WTC11 (cell line): ENCODE data around the gene OCA2. TPM values are rescaled to one million over a fixed set of nuclear protein-coding genes. Genes with fewer than 3 reads are reported as not detected.

ENCODE experiments used
- ATAC-seq: fragments of 200-7000 bp; cut with Tn5 transposase; 2 replicates; pipeline ENCODE4 v1.10.0; 2021; ENCODE audit warnings: mild to moderate bottlenecking, moderate library complexity
- CTCF ChIA-PET: fragments of 300-600 bp; sonication (Branson Sonifier 250); formaldehyde crosslinking; loops from one replicate; lab custom pipeline; 2021; ENCODE audit warnings: antibody characterized with exemption; lab: Charles Lee
- POLR2A ChIA-PET: fragments of 350-600 bp; sonication (Branson Sonifier 250); formaldehyde crosslinking; loops from one replicate; lab custom pipeline; 2021; ENCODE audit warnings: antibody characterized with exemption; lab: Charles Lee
- DNase-seq: peaks from one replicate; pipeline ENCODE4 v3.0.0; 2021; ENCODE audit warnings: low spot score
- H3K27ac Mint-ChIP-seq: 2 replicates; pipeline ENCODE4 v1.8.0; 2021; ENCODE audit warnings: mixed read lengths
- H3K27me3 Mint-ChIP-seq: 2 replicates; pipeline ENCODE4 v1.8.0; 2021; ENCODE audit warnings: low read depth, mild to moderate bottlenecking, moderate library complexity, mixed read lengths
- H3K36me3 Mint-ChIP-seq: 2 replicates; pipeline ENCODE4 v1.8.0; 2021; ENCODE audit warnings: mixed read lengths
- H3K4me1 Mint-ChIP-seq: 2 replicates; pipeline ENCODE4 v1.8.0; 2022; ENCODE audit warnings: mixed read lengths
- H3K4me3 Mint-ChIP-seq: 2 replicates; pipeline ENCODE4 v1.8.0; 2021; ENCODE audit warnings: mild to moderate bottlenecking, moderate library complexity, mixed read lengths
- H3K9me3 Mint-ChIP-seq: 2 replicates; pipeline ENCODE4 v1.8.0; 2021; ENCODE audit warnings: mixed read lengths
- AFF4 ChIP-seq: sonication (generic); formaldehyde crosslinking; IDR thresholded peaks from 2 replicates; pipeline ENCODE4 v1.8.1; 2023; ENCODE audit warnings: mild to moderate bottlenecking, missing genetic modification reagents, borderline replicate concordance
- CDX4 ChIP-seq: fragments of 250-450 bp; sonication (Bioruptor Pico); IDR thresholded peaks from 2 replicates; pipeline ENCODE4 v1.9.0; 2021; ENCODE audit warnings: moderate library complexity, mild to moderate bottlenecking, inconsistent platforms, borderline replicate concordance
- FOXJ3 ChIP-seq: sonication (generic); formaldehyde crosslinking; IDR thresholded peaks from 2 replicates; pipeline ENCODE4 v1.9.0; 2021; ENCODE audit warnings: missing genetic modification reagents, mild to moderate bottlenecking, borderline replicate concordance
- MLX ChIP-seq: sonication (generic); formaldehyde crosslinking; IDR thresholded peaks from 2 replicates; pipeline ENCODE4 v1.8.1; 2023; ENCODE audit warnings: mild to moderate bottlenecking, missing genetic modification reagents, moderate library complexity
- RELA ChIP-seq: sonication (generic); formaldehyde crosslinking; IDR thresholded peaks from 2 replicates; pipeline ENCODE4 v1.8.1; 2022; ENCODE audit warnings: missing genetic modification reagents, mild to moderate bottlenecking, borderline replicate concordance
- SOX15 ChIP-seq: fragments of 250-450 bp; sonication (Bioruptor Pico); IDR thresholded peaks from 2 replicates; pipeline ENCODE4 v1.9.0; 2021; ENCODE audit warnings: mild to moderate bottlenecking
- TCF7 ChIP-seq: sonication (generic); formaldehyde crosslinking; IDR thresholded peaks from 2 replicates; pipeline ENCODE4 v1.8.0; 2022; ENCODE audit warnings: mild to moderate bottlenecking, low read depth, missing genetic modification reagents, moderate library complexity
- TEAD4 ChIP-seq: sonication (generic); formaldehyde crosslinking; IDR thresholded peaks from 2 replicates; pipeline ENCODE4 v1.8.0; 2022; ENCODE audit warnings: mild to moderate bottlenecking, missing genetic modification reagents
- ZNF263 ChIP-seq: sonication (generic); formaldehyde crosslinking; IDR thresholded peaks from 2 replicates; pipeline ENCODE4 v1.8.1; 2022; ENCODE audit warnings: low read depth, mild to moderate bottlenecking, moderate library complexity, missing genetic modification reagents
- ZNF317 ChIP-seq: sonication (generic); formaldehyde crosslinking; IDR thresholded peaks from 2 replicates; pipeline ENCODE4 v1.8.1; 2023; ENCODE audit warnings: low read depth, mild to moderate bottlenecking, moderate library complexity, missing genetic modification reagents, borderline replicate concordance
- ZNF425 ChIP-seq: fragments of 250-450 bp; sonication (Bioruptor Pico); conservative IDR thresholded peaks from 2 replicates; pipeline ENCODE4 v1.9.0; 2021; ENCODE audit warnings: mild to moderate bottlenecking
- total RNA-seq: library from RNA; stranded (reverse); gene quantifications from 3 replicates; pipeline ENCODE4 v1.2.3, GENCODE V29; 2021
- TF ChIP-seq, protein P1 (sequence below): sonication (generic); formaldehyde crosslinking; IDR thresholded peaks from 2 replicates; pipeline ENCODE4 v1.8.0; 2023; ENCODE audit warnings: mild to moderate bottlenecking, missing genetic modification reagents
- TF ChIP-seq, protein P2 (sequence below): fragments of 200-600 bp; IDR thresholded peaks from 2 replicates; pipeline ENCODE4 v1.8.0; 2022; ENCODE audit warnings: antibody characterized with exemption

OCA2 gene
- total RNA-seq, 1 experiment from 2014 or later = 0.39 TPM

DNA sequence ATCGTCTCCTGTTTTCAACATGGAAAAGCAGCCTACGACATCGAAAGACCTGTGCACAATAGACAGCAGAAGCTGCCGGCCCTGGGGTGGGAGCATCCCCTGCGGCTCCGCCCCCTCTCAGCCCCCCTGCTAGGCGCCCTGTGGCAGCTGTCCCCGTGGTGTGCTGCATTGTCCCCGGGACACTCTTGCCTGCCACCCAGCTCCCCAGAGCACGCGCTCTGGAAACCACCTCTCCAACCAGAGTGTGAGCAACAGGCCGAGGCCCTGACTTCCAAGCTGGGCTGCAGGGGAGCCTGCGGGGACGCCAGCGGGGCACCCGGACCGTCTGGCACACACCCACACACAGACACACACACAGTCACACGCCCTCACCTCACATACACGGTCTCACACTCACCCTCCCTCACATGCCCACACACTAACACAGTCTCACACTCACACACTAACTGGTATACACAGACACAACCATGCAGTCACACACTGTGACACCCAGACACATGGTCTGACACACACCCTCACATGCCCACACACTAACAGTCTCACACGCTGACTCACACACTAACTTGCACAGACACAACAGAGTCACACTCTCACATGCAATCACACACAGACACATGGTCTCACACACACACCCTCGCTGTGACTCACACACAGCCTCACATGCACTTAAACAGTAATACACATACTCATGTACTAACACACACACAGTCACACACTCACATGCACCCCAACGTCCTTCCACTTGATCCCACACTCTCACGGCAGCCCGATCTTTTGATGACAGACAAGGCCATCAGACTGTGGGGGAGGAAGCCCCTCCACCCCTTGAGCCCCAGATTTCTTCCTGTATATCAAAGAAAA, 94.7 kb downstream of the OCA2 start (continued):
- TF ChIP-seq ZNF317 (CRISPR knock-in tag) (no peak), TEAD4 (CRISPR knock-in tag) (no peak), FOXJ3 (CRISPR knock-in tag) (no peak), RELA (no peak), ZNF425 (no peak), SOX15 (CRISPR knock-in tag) (no peak), AFF4 (CRISPR knock-in tag) (no peak), ZNF263 (CRISPR knock-in tag) (no peak), MLX (CRISPR knock-in tag) (no peak)
- TF ChIP-seq, protein P1, sequence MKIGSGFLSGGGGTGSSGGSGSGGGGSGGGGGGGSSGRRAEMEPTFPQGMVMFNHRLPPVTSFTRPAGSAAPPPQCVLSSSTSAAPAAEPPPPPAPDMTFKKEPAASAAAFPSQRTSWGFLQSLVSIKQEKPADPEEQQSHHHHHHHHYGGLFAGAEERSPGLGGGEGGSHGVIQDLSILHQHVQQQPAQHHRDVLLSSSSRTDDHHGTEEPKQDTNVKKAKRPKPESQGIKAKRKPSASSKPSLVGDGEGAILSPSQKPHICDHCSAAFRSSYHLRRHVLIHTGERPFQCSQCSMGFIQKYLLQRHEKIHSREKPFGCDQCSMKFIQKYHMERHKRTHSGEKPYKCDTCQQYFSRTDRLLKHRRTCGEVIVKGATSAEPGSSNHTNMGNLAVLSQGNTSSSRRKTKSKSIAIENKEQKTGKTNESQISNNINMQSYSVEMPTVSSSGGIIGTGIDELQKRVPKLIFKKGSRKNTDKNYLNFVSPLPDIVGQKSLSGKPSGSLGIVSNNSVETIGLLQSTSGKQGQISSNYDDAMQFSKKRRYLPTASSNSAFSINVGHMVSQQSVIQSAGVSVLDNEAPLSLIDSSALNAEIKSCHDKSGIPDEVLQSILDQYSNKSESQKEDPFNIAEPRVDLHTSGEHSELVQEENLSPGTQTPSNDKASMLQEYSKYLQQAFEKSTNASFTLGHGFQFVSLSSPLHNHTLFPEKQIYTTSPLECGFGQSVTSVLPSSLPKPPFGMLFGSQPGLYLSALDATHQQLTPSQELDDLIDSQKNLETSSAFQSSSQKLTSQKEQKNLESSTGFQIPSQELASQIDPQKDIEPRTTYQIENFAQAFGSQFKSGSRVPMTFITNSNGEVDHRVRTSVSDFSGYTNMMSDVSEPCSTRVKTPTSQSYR (CRISPR knock-in tag) = no peak
- TF ChIP-seq, protein P2, sequence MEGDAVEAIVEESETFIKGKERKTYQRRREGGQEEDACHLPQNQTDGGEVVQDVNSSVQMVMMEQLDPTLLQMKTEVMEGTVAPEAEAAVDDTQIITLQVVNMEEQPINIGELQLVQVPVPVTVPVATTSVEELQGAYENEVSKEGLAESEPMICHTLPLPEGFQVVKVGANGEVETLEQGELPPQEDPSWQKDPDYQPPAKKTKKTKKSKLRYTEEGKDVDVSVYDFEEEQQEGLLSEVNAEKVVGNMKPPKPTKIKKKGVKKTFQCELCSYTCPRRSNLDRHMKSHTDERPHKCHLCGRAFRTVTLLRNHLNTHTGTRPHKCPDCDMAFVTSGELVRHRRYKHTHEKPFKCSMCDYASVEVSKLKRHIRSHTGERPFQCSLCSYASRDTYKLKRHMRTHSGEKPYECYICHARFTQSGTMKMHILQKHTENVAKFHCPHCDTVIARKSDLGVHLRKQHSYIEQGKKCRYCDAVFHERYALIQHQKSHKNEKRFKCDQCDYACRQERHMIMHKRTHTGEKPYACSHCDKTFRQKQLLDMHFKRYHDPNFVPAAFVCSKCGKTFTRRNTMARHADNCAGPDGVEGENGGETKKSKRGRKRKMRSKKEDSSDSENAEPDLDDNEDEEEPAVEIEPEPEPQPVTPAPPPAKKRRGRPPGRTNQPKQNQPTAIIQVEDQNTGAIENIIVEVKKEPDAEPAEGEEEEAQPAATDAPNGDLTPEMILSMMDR = no peak

GRCh38 chr15:28003302-28004037, 95.6 kb downstream of the OCA2 start:
- POLR2A ChIA-PET = interaction anchor here (0.7 kb wide), 1 partner anchor 175 kb away, joined by 3 read pairs; no protein-coding TSS in a partner anchor
- no peak overlapping the region for H3K4me3 Mint-ChIP-seq
- CTCF ChIA-PET = interaction anchor here (1.3 kb wide), 1 partner anchor 18 kb away, joined by 6 read pairs; no protein-coding TSS in a partner anchor
- no peak for ATAC-seq
- H3K27me3 Mint-ChIP-seq = no peaks in the 10 kb centered on the region
- peaks cover 4% of the 10 kb centered on the region for H3K9me3 Mint-ChIP-seq
- TF ChIP-seq ZNF317 (CRISPR knock-in tag) (no peak), CDX4 (CRISPR knock-in tag) (no peak), TCF7 (CRISPR knock-in tag) (no peak), MLX (CRISPR knock-in tag) (no peak)
- no peak for DNase-seq
- H3K4me1 Mint-ChIP-seq = no peaks in the 10 kb centered on the region
- H3K36me3 Mint-ChIP-seq = no peaks in the 10 kb centered on the region
- no peak overlapping the region for H3K27ac Mint-ChIP-seq
